Prostate gland (tissue), 2 donors: Measurements from ENCODE around the gene EPC1.

ENCODE experiments used
- POLR2A ChIP-seq: fragments of 450-650 bp; IDR thresholded peaks from one replicate; pipeline ENCODE4 v1.6.1; 2016; ENCODE audit warnings: antibody characterized with exemption, mild to moderate bottlenecking
- TF ChIP-seq, protein P1 (sequence below), 4 experiments: fragments of 200-600 bp in 2 of 4; fragments of 450-650 bp in 2 of 4; sonication (generic) in 2 of 4; IDR thresholded peaks; 1 replicate in 3 of 4; 2 replicates in 1 of 4; pipeline ENCODE4 v1.5.1; 2016 to 2019; ENCODE audit warnings: antibody characterized with exemption in 4 of 4, mild to moderate bottlenecking in 2 of 4, moderate library complexity in 2 of 4

DNA sequence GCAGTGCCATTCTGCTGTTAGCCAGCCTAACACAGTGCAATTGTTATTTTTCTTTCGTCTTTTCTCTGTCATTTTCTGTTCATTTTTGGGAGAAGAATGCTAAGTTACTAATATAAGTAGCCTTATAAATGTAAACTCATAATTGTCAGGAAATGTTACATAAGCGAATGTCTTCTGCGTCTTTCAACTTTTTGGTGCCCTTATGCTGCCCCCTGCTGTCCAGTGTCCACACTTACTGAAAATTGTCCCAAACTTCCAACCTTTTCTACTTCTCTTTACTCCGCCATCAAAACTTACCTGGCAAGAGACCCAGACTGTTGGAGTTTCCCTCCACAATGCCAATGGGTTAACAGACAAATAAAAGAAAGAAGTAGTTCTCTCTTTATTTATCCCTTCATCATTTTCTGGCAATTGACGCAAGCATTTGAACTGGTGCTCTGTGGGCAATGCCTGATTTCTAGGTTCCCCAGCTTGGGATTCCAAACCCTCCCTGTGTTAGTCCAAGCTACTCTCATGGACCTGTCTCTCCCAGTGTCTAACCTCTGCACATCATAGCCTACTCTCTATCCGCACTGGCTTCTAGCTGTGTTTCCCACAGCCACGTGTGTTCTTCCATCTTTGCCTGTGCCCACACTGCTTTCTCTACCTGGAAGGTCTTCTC is 21.0 kb upstream of the EPC1 start:
- TF ChIP-seq, protein P1, sequence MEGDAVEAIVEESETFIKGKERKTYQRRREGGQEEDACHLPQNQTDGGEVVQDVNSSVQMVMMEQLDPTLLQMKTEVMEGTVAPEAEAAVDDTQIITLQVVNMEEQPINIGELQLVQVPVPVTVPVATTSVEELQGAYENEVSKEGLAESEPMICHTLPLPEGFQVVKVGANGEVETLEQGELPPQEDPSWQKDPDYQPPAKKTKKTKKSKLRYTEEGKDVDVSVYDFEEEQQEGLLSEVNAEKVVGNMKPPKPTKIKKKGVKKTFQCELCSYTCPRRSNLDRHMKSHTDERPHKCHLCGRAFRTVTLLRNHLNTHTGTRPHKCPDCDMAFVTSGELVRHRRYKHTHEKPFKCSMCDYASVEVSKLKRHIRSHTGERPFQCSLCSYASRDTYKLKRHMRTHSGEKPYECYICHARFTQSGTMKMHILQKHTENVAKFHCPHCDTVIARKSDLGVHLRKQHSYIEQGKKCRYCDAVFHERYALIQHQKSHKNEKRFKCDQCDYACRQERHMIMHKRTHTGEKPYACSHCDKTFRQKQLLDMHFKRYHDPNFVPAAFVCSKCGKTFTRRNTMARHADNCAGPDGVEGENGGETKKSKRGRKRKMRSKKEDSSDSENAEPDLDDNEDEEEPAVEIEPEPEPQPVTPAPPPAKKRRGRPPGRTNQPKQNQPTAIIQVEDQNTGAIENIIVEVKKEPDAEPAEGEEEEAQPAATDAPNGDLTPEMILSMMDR (IDR thresholded peaks at IDR 0.05) = peak; percentile 74 to 87 (median 80)
- TF ChIP-seq POLR2A = no peak
